ENCODE measurements around the gene EIF3F.
"Not testable (repeated sequence)": the region's sequence is repeated elsewhere in the genome, so short reads cannot be mapped to it uniquely, and the experiment has no call there.

The EIF3F gene, protein sequence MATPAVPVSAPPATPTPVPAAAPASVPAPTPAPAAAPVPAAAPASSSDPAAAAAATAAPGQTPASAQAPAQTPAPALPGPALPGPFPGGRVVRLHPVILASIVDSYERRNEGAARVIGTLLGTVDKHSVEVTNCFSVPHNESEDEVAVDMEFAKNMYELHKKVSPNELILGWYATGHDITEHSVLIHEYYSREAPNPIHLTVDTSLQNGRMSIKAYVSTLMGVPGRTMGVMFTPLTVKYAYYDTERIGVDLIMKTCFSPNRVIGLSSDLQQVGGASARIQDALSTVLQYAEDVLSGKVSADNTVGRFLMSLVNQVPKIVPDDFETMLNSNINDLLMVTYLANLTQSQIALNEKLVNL

GRCh38 chr11:7986768-7987559 lies at the start of gene EIF3F:
Gene EIF3F, plus strand, starts transcription at chr11:7987337. Its CDS starts 16 bp downstream, at chr11:7987353.
- DNase-seq = peak; percentile 64 to 94 (median 85)

GRCh38 chr11:7941146-7941545 lies 46.0 kb upstream of the EIF3F start:
- no peak for DNase-seq

- no peak for DNase-seq
Measured at GRCh38 chr11:7941608-7942007, 45.5 kb upstream of the EIF3F start, which contains the start of gene OR10A3. Gene OR10A3, minus strand, starts transcription at chr11:7941708. Its CDS starts 2,188 bp downstream, at chr11:7939520.

- no peak for DNase-seq
Measured at GRCh38 chr11:7944123-7944522, 43.0 kb upstream of the EIF3F start.

DNA sequence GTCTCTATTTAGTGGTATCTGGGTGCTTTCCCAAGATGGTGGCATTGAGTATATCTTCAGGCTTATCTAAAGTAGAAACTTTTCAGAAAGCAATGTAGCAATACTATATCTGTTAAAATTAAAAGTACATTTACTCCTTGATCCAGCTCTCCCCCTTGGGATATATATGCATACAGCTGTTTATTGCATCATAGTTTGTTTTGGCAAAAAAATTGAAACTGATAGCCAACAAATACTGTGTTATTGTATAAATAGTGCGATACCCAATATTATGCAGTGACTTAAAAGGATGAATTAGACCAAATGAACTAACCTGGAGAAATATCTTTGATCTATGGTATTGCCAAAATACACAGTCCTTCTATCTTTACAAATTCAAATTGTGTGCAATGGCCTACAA lies 37.2 kb upstream of the EIF3F start:
- no peak for DNase-seq

DNA sequence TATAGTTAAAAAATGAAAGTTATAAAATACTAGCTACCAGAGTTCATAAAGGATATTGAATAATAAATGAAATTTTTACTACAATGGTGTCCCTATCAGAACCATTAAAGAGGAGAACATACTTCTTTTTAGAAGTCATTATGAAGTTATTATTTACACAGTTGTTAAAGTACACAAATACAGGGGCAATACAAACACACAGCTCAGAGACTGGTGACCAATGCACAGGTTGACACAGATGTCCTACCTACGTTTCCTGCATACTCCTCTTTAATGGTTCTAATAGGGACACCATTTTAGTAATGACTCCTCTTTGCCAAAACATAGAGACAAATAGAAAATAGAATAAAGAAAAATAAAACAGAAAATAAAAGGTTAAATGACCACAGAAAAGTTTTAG lies 31.9 kb upstream of the EIF3F start:
- DNase-seq = no peak

DNA sequence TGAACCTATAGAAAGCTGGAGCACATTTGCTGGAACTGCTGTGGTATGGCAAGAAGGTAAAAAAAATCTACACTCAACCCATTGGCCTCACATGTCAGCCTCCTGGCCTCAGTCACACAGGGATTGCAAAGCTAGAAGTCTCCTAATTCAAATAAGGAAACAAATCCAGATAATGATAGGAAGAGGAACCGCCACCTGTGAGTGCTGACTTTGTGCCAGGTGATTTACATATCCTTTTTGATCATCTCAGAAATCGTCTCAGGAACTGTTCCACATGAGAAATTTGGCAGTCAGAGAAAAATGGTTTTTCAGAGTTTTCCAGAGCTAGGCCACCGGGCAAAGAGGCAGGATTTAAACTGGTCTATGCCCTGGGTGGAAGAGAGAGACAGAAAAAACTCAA lies 22.9 kb upstream of the EIF3F start:
- no peak for DNase-seq

- DNase-seq = no peak
Measured at GRCh38 chr11:7964873-7965272, 22.3 kb upstream of the EIF3F start.

GRCh38 chr11:7965386-7965785 lies 21.8 kb upstream of the EIF3F start, which contains the start of gene NLRP10:
Gene NLRP10, minus strand, starts transcription at chr11:7965447. Its CDS starts 1,952 bp downstream, at chr11:7963495.
- no peak for DNase-seq

- no peak for DNase-seq
Measured at GRCh38 chr11:7967097-7967496, 20.0 kb upstream of the EIF3F start.

- no peak for DNase-seq
Measured at GRCh38 chr11:7967826-7968225, 19.3 kb upstream of the EIF3F start.

GRCh38 chr11:7968686-7969085 lies 18.5 kb upstream of the EIF3F start:
- no peak for DNase-seq

GRCh38 chr11:7969756-7970646 lies 17.1 kb upstream of the EIF3F start:
- DNase-seq = no peak

DNA sequence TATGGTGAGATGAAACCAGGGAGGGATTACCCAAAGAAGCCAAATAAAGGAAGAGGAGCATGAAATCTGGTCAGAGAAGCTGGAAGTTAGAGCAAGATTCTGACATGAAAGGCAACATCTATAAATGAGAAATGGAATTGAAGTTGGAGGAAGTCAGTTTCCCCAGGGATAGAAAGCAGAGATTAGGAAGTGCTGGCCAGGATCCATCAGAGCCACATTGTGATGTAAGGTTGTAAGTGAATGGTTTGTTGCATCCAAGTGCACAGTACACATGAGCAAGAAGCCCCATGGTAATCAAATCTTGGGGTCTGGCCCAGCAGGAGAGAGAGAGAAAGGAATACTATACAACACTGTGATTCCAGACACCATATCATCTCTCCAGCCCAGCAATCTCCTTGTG lies 15.3 kb upstream of the EIF3F start:
- no peak for DNase-seq

GRCh38 chr11:7973011-7973410 lies 14.1 kb upstream of the EIF3F start:
- DNase-seq = no peak

GRCh38 chr11:7974668-7975067 lies 12.5 kb upstream of the EIF3F start:
- no peak for DNase-seq

DNA sequence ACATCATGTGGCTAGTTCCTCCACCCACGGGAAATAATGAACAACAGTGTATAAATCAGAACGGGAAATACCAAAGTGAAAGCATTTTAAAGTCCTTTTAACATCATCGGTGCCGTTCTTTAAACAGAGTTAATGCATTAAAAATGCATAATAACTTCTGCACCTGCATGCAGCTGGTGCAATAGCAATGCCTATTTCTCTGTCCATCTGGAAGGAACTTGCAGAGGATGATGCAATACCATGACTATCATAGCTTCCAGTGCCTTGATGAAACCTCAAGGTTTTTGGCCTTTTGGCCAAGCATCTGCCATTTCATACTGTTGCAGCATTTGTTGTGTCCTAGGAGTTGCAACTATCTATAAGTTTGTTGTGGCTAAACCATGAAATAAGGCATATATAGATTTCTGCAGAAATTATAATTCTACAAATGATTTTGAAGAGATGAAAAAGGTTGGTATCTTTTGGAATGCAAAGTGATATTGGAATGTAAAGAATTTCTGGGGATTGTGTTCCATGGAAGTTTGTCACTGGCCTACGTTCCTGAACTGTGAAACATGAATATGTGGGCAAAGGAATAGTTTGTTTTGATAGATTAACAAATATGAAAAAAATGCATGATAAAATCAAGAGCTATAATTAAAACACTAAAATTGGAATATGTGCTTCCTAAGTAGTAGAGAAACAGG lies 9.8 kb upstream of the EIF3F start:
- no peak for DNase-seq

DNA sequence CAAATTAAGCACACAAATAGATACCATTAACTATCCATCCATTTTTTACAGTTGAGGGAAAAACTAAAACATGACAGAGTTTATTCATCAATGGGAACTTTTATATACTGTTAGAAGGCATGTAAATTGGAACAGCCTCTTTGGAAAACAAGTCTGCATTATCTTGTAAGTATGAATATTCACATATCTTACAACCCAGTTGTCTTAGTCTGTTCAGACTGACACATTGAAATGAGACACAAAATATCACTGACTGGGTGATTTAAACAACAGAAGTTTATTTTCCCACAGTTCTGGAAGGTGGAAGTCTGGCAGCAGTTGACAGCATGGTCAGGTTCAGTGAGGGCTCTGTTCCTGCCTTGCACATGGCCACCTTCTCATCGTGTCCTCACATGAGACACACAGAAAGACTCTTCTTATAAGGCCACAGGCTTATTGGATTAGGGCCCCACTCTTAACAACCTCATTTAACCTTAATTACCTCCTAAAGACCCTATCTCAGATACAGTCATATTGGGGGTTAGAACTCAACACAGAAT lies 5.4 kb upstream of the EIF3F start:
- DNase-seq = no peak

DNA sequence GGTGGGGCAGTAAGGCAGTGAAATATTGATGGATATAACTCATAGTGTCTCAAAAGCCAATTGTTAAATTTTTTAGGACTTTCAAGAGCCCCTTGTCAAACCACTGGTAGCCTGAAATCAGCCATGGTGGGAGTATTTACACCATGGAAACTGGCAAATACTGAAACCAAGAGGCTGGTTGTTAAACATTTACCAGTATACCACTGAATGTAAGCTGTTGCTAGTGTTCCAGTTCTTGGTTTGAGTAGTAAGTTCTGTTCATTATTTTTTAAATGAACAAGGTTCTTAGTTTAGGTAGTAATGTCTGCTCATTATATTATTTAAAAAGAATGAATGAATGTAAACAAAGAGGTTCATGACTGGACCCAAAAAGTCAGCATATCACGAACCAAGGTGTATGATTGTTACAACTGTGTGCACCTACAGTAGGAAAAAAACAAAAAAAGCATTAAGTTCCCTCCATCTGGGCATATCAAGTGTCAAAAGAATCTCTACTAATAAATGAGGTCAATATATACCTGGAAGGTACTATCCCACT lies 4.5 kb upstream of the EIF3F start:
- DNase-seq = no peak

DNA sequence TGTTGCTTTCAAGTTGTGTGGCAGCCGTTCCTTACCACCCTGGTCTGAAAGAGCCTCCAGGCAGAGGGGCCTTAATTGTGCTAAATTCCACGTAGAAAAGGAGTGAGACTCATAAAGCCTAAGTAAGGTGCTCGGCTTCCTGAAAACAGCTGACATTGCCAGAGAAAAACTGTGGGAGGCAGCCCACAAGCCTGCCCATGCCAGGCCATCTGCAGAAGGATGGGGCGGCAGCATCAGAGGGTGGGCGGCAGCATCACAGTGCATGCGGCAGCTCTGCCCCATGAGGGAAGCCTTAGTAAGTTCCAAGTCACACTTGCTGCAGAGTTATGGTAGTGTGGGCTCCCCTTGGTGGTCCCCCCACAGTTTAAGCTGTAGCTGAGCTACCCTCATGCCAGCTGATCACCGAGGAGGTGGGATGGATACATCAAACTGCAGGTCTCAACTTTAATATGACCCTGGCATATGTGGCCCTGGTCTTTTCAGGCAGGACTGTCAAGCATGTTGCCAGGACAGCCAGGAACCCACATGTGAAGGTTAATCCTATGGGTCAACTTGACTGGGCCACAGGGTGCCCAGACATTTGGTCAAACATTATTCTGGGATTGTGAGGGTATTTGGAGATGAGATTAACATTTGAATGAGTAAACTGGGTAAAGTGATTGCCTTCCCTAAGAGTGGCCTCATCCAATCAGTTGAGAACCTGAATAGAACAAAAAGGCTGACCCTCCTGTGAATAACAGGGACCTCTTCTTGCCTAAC lies 3.1 kb upstream of the EIF3F start:
- DNase-seq = no peak

- not testable (repeated sequence) for DNase-seq
Measured at GRCh38 chr11:7987560-7987883, 385 bp downstream of the EIF3F start.
